NCI-H526 (cell line): Measurements from ENCODE around the gene TGFB2.

ENCODE experiments used
- DNase-seq, 2 experiments: peaks; one replicate each; lab custom pipeline; 2025; lab: John Stamatoyannopoulos, UW

The TGFB2 gene

GRCh38 chr1:218463194-218464156, 118.3 kb downstream of the TGFB2 start:
- no peak for DNase-seq

GRCh38 chr1:218464871-218465270, 119.7 kb downstream of the TGFB2 start:
- DNase-seq, result no peak

- no peak for DNase-seq
These were observed 121.3 kb downstream of the TGFB2 start for GRCh38 chr1:218466341-218467010.

GRCh38 chr1:218467101-218468072, 122.3 kb downstream of the TGFB2 start:
- no peak for DNase-seq

- DNase-seq, result no peak
These were observed 123.6 kb downstream of the TGFB2 start for GRCh38 chr1:218468711-218469110.

- DNase-seq, result no peak
These were observed 127.7 kb downstream of the TGFB2 start for GRCh38 chr1:218472885-218473284.

GRCh38 chr1:218473522-218473921, 128.4 kb downstream of the TGFB2 start:
- DNase-seq, result no peak

GRCh38 chr1:218474128-218474527, 129.0 kb downstream of the TGFB2 start:
- no peak for DNase-seq

- no peak for DNase-seq
These were observed 130.1 kb downstream of the TGFB2 start for GRCh38 chr1:218475275-218475674.

- DNase-seq, result no peak
These were observed 130.6 kb downstream of the TGFB2 start for GRCh38 chr1:218475699-218476098.

GRCh38 chr1:218476385-218476784, 131.2 kb downstream of the TGFB2 start:
- DNase-seq, result no peak

- DNase-seq, result no peak
These were observed 133.2 kb downstream of the TGFB2 start for GRCh38 chr1:218478336-218478735.

- DNase-seq, result no peak
These were observed 134.4 kb downstream of the TGFB2 start for GRCh38 chr1:218479436-218480115.

- DNase-seq, result no peak
These were observed 135.0 kb downstream of the TGFB2 start for GRCh38 chr1:218480137-218480536.

GRCh38 chr1:218480588-218481099, 135.5 kb downstream of the TGFB2 start:
- no peak for DNase-seq

GRCh38 chr1:218481116-218481775, 136.1 kb downstream of the TGFB2 start:
- no peak for DNase-seq

GRCh38 chr1:218482683-218483082, 137.5 kb downstream of the TGFB2 start:
- no peak for DNase-seq

GRCh38 chr1:218485241-218485928, 140.2 kb downstream of the TGFB2 start:
- no peak for DNase-seq

GRCh38 chr1:218488531-218488930, 143.4 kb downstream of the TGFB2 start:
- no peak for DNase-seq

GRCh38 chr1:218488986-218489385, 143.8 kb downstream of the TGFB2 start:
- DNase-seq, result no peak
